GM15510 (cell line): ENCODE results near the gene PHRF1.

Source experiments
- POLR2A ChIP-seq: IDR thresholded peaks from 3 replicates; pipeline ENCODE4 v1.6.1; 2011; ENCODE audit warnings: borderline replicate concordance; ENCODE audit not compliant: insufficient read length; ENCODE audit errors: extremely low read depth

The PHRF1 gene

GRCh38 chr11:561148-562003 is 14.9 kb upstream of the PHRF1 start:
- no peak for TF ChIP-seq POLR2A

GRCh38 chr11:562046-562645 is 14.1 kb upstream of the PHRF1 start:
- TF ChIP-seq POLR2A: no peak

DNA sequence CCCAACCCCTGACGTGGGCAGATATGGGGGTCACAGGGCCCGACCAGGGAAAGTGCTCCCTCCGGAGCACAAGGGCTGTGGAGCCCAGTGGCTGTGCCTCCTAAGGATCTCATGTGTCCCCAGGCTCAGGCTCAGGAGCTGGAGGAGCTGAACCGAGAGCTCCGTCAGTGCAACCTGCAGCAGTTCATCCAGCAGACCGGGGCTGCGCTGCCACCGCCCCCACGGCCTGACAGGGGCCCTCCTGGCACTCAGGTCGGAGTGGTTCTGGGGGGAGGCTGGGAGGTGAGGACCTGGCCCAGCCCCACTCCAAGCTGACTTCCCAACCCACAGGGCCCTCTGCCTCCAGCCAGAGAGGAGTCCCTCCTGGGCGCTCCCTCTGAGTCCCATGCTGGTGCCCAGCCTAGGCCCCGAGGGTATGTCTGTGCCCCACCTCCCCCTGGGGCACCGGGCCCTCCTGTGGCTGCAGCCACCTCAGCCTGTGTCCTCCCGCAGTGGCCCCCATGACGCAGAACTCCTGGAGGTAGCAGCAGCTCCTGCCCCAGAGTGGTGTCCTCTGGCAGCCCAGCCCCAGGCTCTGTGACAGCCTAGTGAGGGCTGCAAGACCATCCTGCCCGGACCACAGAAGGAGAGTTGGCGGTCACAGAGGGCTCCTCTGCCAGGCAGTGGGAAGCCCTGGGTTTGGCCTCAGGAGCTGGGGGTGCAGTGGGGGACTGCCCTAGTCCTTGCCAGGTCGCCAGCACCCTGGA is 13.0 kb upstream of the PHRF1 start:
- no peak for TF ChIP-seq POLR2A

- TF ChIP-seq POLR2A: no peak
These were observed 12.3 kb upstream of the PHRF1 start for GRCh38 chr11:563812-564578.

DNA sequence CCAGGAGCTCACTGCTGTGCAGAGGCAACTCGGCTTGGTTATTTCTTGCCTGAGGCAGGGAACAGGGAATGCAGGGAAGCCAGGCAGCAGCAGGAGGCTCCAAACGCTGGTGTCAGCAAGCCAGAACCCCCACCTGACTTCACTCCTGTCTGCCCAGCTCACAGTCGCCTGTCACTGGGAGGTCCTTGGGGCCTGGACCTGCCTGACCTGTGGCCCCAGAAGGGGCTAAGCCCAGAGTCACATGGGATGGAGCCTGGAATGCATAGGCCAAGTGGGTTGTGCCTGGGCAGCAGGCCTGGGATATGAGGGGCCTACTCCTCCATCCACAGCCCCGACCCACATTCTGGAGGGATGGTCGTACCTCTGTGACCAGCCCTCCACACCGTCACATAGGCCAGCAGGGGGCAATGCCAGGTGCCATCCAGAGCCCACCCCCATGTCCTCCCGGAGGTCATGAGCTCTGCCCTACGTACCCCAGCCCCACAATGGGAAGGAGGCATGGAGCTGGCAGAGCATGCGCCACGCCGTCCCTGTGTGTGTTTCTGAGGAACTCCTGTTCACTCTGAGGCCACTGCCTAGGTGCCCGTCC is 10.3 kb upstream of the PHRF1 start:
- no peak for TF ChIP-seq POLR2A

GRCh38 chr11:567011-567628 is 9.2 kb upstream of the PHRF1 start:
- TF ChIP-seq POLR2A: no peak

GRCh38 chr11:567629-568292 is 8.5 kb upstream of the PHRF1 start:
- no peak for TF ChIP-seq POLR2A

DNA sequence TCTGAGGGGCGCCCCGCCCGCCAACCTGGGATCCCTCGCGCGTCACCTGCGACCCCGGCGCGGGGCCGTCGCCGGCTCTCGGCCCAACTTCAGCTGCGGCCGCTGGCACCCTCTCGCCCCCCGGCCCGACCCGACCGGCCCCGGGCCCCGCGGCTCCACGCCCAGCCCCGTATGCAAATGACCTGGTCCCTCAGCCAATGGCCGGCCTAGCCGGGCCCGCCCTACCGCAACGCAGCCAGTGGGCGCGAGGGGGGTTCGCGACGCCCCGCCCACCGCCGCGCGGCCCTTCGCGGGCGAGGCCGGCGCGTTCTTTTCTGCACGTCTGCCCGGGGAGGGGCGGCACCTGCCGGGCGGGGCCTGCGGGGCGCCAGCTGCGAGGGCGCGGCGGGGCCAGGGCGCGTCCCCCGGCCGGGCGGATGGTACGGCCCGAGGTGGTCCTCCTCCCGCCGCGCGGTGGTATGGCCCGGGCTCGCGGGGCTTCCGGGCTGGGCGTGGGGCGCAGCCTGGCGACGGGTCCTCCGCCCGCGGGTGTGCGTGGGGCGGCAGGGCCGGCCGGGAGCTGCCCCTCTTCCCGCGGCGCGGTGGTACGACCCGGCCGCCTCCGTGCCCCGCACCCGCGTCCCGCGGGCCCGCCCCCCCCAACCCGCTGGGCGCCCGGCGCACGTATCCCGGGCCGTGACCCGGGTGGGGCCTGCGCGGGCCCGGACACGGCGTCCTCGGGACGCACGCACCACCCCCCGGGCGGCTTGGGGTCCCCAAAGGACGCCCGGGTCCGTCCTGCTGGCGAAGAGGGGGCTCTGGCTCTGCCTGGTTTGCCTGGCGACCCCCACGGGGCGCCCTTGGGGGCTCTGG is 7.7 kb upstream of the PHRF1 start:
- TF ChIP-seq POLR2A: peak; percentile 68

DNA sequence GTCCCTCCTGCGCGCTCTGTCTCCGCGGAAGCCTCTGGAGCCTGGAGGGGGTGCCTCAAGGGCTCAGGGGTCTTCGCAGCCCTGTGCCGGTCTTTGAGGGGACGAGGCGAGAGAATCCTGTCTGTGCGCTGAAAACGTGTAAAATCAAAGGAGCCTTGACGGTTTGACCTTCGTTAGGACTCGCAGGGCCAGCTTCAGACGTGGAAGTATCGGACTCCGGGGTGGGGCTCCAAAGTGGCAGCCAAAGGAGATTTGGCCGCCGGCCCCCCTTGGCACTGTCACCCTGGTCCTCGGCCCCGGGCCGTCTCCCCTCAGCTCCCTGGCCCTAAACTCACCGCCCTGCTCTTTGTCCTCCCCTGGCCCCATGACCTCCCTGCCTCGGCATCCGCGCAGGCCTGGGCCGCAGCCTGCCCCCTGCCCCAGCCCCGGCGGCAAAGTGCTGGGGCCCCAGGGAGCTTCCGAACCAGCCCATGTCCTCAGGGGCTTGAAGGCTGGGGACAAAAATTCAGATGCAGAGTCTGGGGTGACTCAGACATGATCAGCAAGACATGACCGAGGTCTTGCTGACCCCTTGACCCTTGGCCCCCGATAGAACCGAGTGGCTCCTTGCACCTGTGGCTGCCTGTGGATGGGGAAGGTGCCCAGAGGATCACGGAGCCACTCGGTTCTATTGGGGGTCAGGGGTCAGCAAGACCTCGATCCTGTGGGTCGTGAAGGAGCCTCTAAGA is 6.9 kb upstream of the PHRF1 start:
- no peak for TF ChIP-seq POLR2A

GRCh38 chr11:571802-572185 is 4.5 kb upstream of the PHRF1 start:
- no peak for TF ChIP-seq POLR2A

- no peak for TF ChIP-seq POLR2A
These were observed 3.0 kb upstream of the PHRF1 start for GRCh38 chr11:573146-573759.
